GM19025 (cell line): Measurements from ENCODE around the gene LEMD1.
"Not testable (repeated sequence)": the region's sequence is repeated elsewhere in the genome, so short reads cannot be mapped to it uniquely, and the experiment has no call there.

ENCODE experiments used
- ATAC-seq: cut with Tn5 transposase; IDR thresholded peaks from one replicate; pipeline ENCODE4 v1.9.1; 2021; ENCODE audit warnings: mild to moderate bottlenecking, low read depth, moderate library complexity; ENCODE audit not compliant: unreplicated experiment

Gene LEMD1

GRCh38 chr1:205447457-205448341 is 25.8 kb upstream of the LEMD1 start:
- no peak for ATAC-seq

GRCh38 chr1:205446828-205447227 is 25.0 kb upstream of the LEMD1 start:
- ATAC-seq = no peak

GRCh38 chr1:205445646-205445935 is 23.7 kb upstream of the LEMD1 start:
- no peak for ATAC-seq

- no peak for ATAC-seq
Measured at GRCh38 chr1:205444931-205445645, 23.2 kb upstream of the LEMD1 start.

GRCh38 chr1:205444300-205444930 is 22.6 kb upstream of the LEMD1 start:
- no peak for ATAC-seq

- no peak for ATAC-seq
Measured at GRCh38 chr1:205443585-205444299, 21.9 kb upstream of the LEMD1 start.

GRCh38 chr1:205442051-205442725 is 20.3 kb upstream of the LEMD1 start:
- no peak for ATAC-seq

- ATAC-seq = no peak
Measured at GRCh38 chr1:205441716-205442050, 19.8 kb upstream of the LEMD1 start.

GRCh38 chr1:205441318-205441633 is 19.4 kb upstream of the LEMD1 start:
- ATAC-seq = no peak

- ATAC-seq = peak; percentile 73
Measured at GRCh38 chr1:205440476-205441317, 18.8 kb upstream of the LEMD1 start.

- no peak for ATAC-seq
Measured at GRCh38 chr1:205440121-205440475, 18.2 kb upstream of the LEMD1 start.

- no peak for ATAC-seq
Measured at GRCh38 chr1:205438213-205439158, 16.6 kb upstream of the LEMD1 start.

GRCh38 chr1:205437570-205437969 is 15.7 kb upstream of the LEMD1 start:
- no peak for ATAC-seq

GRCh38 chr1:205436776-205437410 is 15.0 kb upstream of the LEMD1 start:
- no peak for ATAC-seq

- no peak for ATAC-seq
Measured at GRCh38 chr1:205435578-205436573, 14.0 kb upstream of the LEMD1 start.

GRCh38 chr1:205434738-205435137 is 12.9 kb upstream of the LEMD1 start:
- no peak for ATAC-seq

GRCh38 chr1:205432692-205433091 is 10.8 kb upstream of the LEMD1 start:
- ATAC-seq = not testable (repeated sequence)
